Astrocyte of the spinal cord (primary cell): ENCODE results near the gene TMEM151B.
"Not testable (repeated sequence)": the region's sequence is repeated elsewhere in the genome, so short reads cannot be mapped to it uniquely, and the experiment has no call there.

Experiments used
- DNase-seq: peaks from one replicate; pipeline ENCODE4 v3.0.0; 2011; ENCODE audit warnings: low read depth, low spot score
- H3K4me3 ChIP-seq: 2 replicates; pipeline ENCODE4 v1.5.1; 2011; ENCODE audit warnings: low read depth, mild to moderate bottlenecking, low read length, moderate library complexity
- CTCF ChIP-seq: IDR thresholded peaks from 2 replicates; pipeline ENCODE4 v1.5.1; 2012; ENCODE audit warnings: low read depth, mild to moderate bottlenecking, low read length, inconsistent platforms
- in situ Hi-C: cut with HindIII; loops from 2 replicates; pipeline ENCODE4 v1.10.0; 2017; ENCODE audit warnings: low sequenced_read_pairs

The TMEM151B gene

GRCh38 chr6:44228433-44228832 lies 41.8 kb upstream of the TMEM151B start:
- TF ChIP-seq CTCF: no peak
- DNase-seq: no peak
- H3K4me3 ChIP-seq: no peak overlapping the region
- in situ Hi-C loops: no loop called here

GRCh38 chr6:44228836-44229235 lies 41.4 kb upstream of the TMEM151B start:
- no peak for TF ChIP-seq CTCF
- in situ Hi-C loops: no loop called here
- no peak overlapping the region for H3K4me3 ChIP-seq
- no peak for DNase-seq

- no peak overlapping the region for H3K4me3 ChIP-seq
- TF ChIP-seq CTCF: no peak
- no peak for DNase-seq
- in situ Hi-C loops: no loop called here
These were observed 40.7 kb upstream of the TMEM151B start for GRCh38 chr6:44229376-44230033.

GRCh38 chr6:44230034-44230675 lies 40.1 kb upstream of the TMEM151B start:
- TF ChIP-seq CTCF: no peak
- no peak overlapping the region for H3K4me3 ChIP-seq
- in situ Hi-C loops: no loop called here
- no peak for DNase-seq

GRCh38 chr6:44231426-44231825 lies 38.8 kb upstream of the TMEM151B start:
- in situ Hi-C loops, H3K4me3 ChIP-seq, DNase-seq: not testable (repeated sequence)

- no peak for TF ChIP-seq CTCF
- in situ Hi-C loops: no loop called here
- no peak for DNase-seq
- no peak overlapping the region for H3K4me3 ChIP-seq
These were observed 37.3 kb upstream of the TMEM151B start for GRCh38 chr6:44232676-44233566.
